Suprapubic skin (tissue), 4 donors: ENCODE data around the gene TMEM175. TPM values are rescaled to one million over a fixed set of nuclear protein-coding genes. Genes with fewer than 3 reads are reported as not detected.
"Not testable (repeated sequence)": the region's sequence is repeated elsewhere in the genome, so short reads cannot be mapped to it uniquely, and the experiment has no call there.

Experiments
- DNase-seq, 2 donors: peaks; one replicate each; pipeline ENCODE4 v3.0.0-alpha.2; 2019; ENCODE audit warnings: low spot score in 2 of 2
- H3K27ac ChIP-seq: fragments of 200-600 bp; sonication (generic); one replicate; pipeline ENCODE4 v1.5.1; 2019
- H3K27me3 ChIP-seq: fragments of 200-600 bp; sonication (generic); one replicate; pipeline ENCODE4 v1.5.1; 2019
- H3K36me3 ChIP-seq: fragments of 200-600 bp; sonication (generic); one replicate; pipeline ENCODE4 v1.5.1; 2019
- H3K4me1 ChIP-seq: fragments of 200-600 bp; sonication (generic); one replicate; pipeline ENCODE4 v1.5.1; 2019
- H3K4me3 ChIP-seq: fragments of 200-600 bp; sonication (generic); one replicate; pipeline ENCODE4 v1.5.1; 2019; ENCODE audit warnings: mild to moderate bottlenecking
- H3K9me3 ChIP-seq: fragments of 200-600 bp; sonication (generic); one replicate; pipeline ENCODE4 v1.5.1; 2019
- EP300 ChIP-seq: sonication (generic); formaldehyde crosslinking; IDR thresholded peaks from one replicate; pipeline ENCODE4 v1.6.1; 2017; ENCODE audit warnings: antibody characterized with exemption
- POLR2A ChIP-seq, 2 donors: fragments of 450-650 bp; IDR thresholded peaks; one replicate each; pipeline ENCODE4 v1.6.1; 2017; ENCODE audit warnings: antibody characterized with exemption in 2 of 2, mild to moderate bottlenecking in 2 of 2, moderate library complexity in 2 of 2
- POLR2AphosphoS5 ChIP-seq, 3 donors: sonication (generic); formaldehyde crosslinking; IDR thresholded peaks; one replicate each; pipeline ENCODE4 v1.6.1; 2017; ENCODE audit warnings: antibody characterized with exemption in 3 of 3
- WGBS: methylation state at CpG from one replicate; pipeline ENCODE4 v1.1.5; 2018; 5-methylcytosine and 5-hydroxymethylcytosine counted together
- total RNA-seq, 4 donors: library from RNA; depleted of rRNA; stranded (reverse); fragments of >200 nt; gene quantifications; one replicate each; pipeline ENCODE4 v1.1.0, GENCODE V29; 2016
- TF ChIP-seq, protein P1 (sequence below), 2 donors: fragments of 200-600 bp in 1 of 2; fragments of 450-650 bp in 1 of 2; sonication (generic) in 1 of 2; IDR thresholded peaks; one replicate each; pipeline ENCODE4 v1.5.1; 2016 to 2019; ENCODE audit warnings: antibody characterized with exemption in 2 of 2, mild to moderate bottlenecking in 1 of 2, moderate library complexity in 1 of 2

The TMEM175 gene
- total RNA-seq, 4 donors from 2014 or later = 41.1 to 98.3 (median 65.3) TPM

DNA sequence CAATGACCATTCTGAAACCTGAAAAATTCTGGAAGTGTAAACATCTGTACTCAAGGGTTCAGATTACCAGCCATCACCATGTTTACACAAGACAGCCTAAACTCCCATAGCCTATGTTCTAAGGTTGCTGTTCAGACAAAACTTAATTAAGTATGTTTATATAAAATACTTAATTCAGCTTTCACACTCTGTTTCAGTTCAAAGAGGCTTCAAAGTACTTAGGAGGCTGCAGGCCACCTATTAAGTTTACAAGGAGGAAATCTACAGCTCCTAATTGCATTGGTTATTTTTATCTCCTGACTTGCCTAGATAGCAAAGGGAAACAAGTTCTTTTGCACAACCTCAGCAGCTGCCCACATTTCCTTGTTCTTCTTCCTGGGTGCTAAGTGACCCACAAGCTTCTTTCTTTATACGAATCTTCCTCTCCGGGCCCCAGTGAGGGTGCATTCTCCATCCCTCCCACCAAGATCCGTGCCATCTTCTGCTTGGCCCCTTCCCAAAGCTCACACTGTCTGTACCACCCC is 2.2 kb upstream of the TMEM175 start:
- no peak overlapping the region for H3K27ac ChIP-seq
- H3K4me1 ChIP-seq = peaks cover 65% of the 10 kb centered on the region
- no peaks in the 10 kb centered on the region for H3K27me3 ChIP-seq
- H3K36me3 ChIP-seq = no peaks in the 10 kb centered on the region
- no peak overlapping the region for H3K4me3 ChIP-seq
- 34% methylated on average over 3 of the region's 3 CpGs for WGBS
- TF ChIP-seq POLR2A (IDR thresholded peaks at IDR 0.05) = no peak
- peak in 1 of 2 donors; percentile 66 for DNase-seq
- no peaks in the 10 kb centered on the region for H3K9me3 ChIP-seq

DNA sequence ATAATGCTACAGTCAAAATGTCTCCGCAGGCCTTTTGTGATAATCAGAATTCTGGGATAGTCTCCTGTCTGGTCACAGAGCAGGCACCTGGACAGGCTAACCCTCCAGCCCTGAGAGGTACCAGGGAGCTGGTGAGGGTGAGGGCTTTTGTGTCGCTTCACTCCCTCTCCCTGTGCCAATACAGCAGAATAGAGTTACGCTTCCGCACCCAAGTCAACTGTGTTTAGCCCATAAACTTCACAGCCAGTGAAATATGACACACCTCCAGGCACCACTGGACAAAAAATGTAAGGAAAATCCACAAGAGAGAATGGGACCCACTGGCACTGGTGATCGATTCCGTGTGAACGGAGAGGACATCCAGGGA is 1.4 kb upstream of the TMEM175 start:
- Histone ChIP-seq H3K4me1 (peaks cover 57% of the 10 kb centered on the region), H3K27ac (no peak overlapping the region)
- peak in 1 of 2 donors; percentile 50 for DNase-seq

DNA sequence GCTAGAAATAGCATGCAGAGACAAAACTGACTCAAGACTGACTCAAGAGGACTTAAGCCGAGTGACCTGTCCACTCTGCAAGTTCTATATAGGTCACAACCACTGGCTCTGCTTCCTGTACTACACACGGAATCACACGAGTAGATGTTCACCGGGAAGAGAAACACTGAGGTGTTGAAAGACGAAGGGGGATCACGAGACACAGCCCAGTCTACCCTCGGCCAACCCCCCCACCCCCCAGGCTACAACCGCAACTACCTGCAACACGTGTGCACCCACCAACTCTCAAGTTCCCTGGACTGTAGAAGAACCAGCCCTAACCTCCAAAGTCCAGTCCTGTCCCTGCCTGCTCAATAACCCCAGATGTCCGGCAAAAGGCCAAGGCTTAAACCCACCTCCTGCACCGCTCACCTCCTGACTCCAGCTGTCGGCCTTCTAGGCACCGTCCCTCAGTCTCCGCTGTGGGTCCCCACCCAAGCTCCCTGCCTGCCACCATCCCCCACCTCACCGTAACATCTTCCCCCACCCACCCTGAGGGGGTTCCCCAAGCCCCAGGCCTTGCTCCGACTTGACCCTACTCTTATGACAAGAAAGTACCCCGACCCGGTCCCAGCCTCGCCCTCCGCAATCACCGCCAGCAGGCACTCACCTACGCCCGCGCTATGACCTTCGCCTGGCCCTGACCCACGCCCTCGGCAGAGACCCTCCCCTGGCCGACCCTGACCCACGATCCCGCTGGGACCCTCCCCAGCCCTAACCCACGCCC is 883 bp upstream of the TMEM175 start:
- H3K36me3 ChIP-seq = no peaks in the 10 kb centered on the region
- peaks cover 52% of the 10 kb centered on the region for H3K4me1 ChIP-seq
- no peaks in the 10 kb centered on the region for H3K27me3 ChIP-seq
- no peak for TF ChIP-seq POLR2A (IDR thresholded peaks at IDR 0.05)
- TF ChIP-seq, protein P1, sequence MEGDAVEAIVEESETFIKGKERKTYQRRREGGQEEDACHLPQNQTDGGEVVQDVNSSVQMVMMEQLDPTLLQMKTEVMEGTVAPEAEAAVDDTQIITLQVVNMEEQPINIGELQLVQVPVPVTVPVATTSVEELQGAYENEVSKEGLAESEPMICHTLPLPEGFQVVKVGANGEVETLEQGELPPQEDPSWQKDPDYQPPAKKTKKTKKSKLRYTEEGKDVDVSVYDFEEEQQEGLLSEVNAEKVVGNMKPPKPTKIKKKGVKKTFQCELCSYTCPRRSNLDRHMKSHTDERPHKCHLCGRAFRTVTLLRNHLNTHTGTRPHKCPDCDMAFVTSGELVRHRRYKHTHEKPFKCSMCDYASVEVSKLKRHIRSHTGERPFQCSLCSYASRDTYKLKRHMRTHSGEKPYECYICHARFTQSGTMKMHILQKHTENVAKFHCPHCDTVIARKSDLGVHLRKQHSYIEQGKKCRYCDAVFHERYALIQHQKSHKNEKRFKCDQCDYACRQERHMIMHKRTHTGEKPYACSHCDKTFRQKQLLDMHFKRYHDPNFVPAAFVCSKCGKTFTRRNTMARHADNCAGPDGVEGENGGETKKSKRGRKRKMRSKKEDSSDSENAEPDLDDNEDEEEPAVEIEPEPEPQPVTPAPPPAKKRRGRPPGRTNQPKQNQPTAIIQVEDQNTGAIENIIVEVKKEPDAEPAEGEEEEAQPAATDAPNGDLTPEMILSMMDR (IDR thresholded peaks at IDR 0.05) = no peak
- TF ChIP-seq POLR2AphosphoS5 (IDR thresholded peaks at IDR 0.05) = no peak
- no peak for TF ChIP-seq EP300
- 3% methylated on average over 22 of the region's 31 CpGs for WGBS
- peak overlapping the region; percentile 92 for H3K27ac ChIP-seq
- H3K9me3 ChIP-seq = no peaks in the 10 kb centered on the region
- peak in 1 of 2 donors; percentile 81 for DNase-seq
- H3K4me3 ChIP-seq = peak overlapping the region; percentile 96

More for the DNA sequence above, 1.4 kb upstream of the TMEM175 start:
- H3K36me3 ChIP-seq = no peaks in the 10 kb centered on the region
- H3K4me3 ChIP-seq = peak overlapping the region; percentile 96
- 50% methylated on average over 7 of the region's 7 CpGs for whole genome bisulfite sequencing
- H3K27me3 ChIP-seq = no peaks in the 10 kb centered on the region
- TF ChIP-seq, protein P1 (IDR thresholded peaks at IDR 0.05) = no peak
- TF ChIP-seq EP300 (no peak), POLR2AphosphoS5 (IDR thresholded peaks at IDR 0.05) (no peak)
- H3K9me3 ChIP-seq = no peaks in the 10 kb centered on the region

DNA sequence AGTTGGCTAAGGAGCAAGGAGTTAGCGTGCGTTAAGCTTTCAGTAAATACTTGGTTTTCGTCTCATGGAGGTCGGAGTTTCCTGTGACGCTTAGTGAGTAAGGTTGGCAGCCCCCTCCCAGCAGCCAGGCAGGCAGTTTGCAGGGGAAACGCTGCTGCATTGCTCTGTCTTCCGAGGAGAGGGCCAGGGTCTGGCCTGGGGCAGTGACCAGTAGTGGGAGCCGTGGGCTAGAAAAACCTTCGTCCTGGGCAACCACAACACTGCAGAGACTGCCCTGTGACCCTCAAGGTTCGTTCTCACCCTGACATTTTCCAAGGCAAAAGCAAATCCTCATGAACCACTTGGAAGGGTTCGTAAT is 432 bp downstream of the TMEM175 start:
- WGBS = 17% methylated on average over 4 of the region's 11 CpGs
- Histone ChIP-seq H3K4me3 (peak overlapping the region; percentile 96), H3K4me1 (peaks cover 48% of the 10 kb centered on the region), H3K9me3 (no peaks in the 10 kb centered on the region), H3K27ac (peak overlapping the region; percentile 92), H3K27me3 (no peaks in the 10 kb centered on the region), H3K36me3 (no peaks in the 10 kb centered on the region)
- DNase-seq = peak in 1 of 2 donors; percentile 69
- no peak for TF ChIP-seq POLR2AphosphoS5 (IDR thresholded peaks at IDR 0.05)
- no peak for TF ChIP-seq POLR2A (IDR thresholded peaks at IDR 0.05)
- TF ChIP-seq, protein P1 (IDR thresholded peaks at IDR 0.05) = no peak
- TF ChIP-seq EP300 = no peak

DNA sequence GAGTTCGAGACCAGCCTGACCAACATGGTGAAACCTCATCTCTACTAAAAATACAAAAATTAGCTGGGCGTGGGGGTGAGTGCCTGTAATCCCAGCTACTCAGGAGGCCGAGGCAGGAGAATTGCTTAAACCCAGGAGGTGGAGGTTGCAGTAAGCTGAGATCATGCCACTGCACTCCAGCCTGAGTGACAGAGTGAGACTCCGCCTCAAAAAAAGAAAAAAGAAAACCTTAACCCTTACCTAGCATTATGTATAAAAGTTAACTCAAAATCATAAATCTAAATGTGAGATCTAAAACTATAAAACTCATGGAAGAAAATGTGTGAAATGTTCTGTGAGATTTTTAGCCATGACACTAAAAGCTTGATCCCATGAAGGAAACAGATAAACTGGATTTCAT is 7.2 kb downstream of the TMEM175 start:
- not testable (repeated sequence) for H3K4me3 ChIP-seq, H3K27me3 ChIP-seq, DNase-seq, H3K4me1 ChIP-seq, H3K27ac ChIP-seq, H3K9me3 ChIP-seq, H3K36me3 ChIP-seq
- 85% methylated on average over 4 of the region's 4 CpGs for WGBS

DNA sequence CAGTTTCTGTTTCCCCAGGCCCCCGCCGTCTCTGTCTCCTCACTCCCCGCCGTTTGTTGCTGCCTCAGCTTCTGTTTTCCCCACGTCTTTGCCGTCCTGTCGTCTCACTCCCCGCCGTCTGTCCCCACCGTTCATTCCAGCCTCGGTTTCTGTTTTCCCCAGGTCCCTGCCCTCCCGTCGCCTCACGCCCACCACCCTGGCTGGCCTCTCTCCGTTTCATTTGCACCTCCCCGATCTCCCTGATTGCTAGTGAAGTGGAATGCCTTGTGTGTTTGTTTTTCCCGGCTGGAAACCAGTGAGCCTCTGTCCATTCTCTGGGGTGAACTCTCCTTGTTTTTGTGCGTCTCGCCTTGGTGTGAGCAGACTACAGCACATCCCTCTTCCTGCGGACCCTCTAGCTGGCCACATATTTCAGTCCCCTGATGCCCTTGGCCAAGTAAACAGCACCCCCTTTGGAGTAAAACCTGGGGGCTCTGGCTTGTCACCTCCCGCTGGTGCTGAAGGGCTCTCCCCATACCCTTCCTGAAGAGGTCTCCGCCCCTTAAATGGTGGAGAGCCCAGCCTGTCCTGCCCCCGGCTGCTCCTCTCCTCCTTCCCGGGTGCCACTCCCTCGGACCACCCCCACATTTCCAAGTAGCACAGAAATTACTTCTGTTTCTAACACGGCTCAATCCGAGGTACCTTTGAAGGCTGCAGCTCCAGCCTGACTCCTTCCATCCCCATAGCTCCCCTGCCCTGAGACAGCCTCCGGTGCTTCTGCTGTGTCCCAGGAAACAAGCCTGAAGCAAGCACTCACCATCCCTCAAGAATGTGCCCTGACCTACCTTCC is 13.2 kb downstream of the TMEM175 start:
- DNase-seq = peak in 1 of 2 donors; percentile 70
- no peak overlapping the region for H3K27ac ChIP-seq
- no peak overlapping the region for H3K4me3 ChIP-seq
- no peaks in the 10 kb centered on the region for H3K27me3 ChIP-seq
- peaks cover 5% of the 10 kb centered on the region for H3K36me3 ChIP-seq
- no peaks in the 10 kb centered on the region for H3K9me3 ChIP-seq
- H3K4me1 ChIP-seq = no peaks in the 10 kb centered on the region
- WGBS = 78% methylated on average over 28 of the region's 28 CpGs
- no peak for TF ChIP-seq POLR2AphosphoS5 (IDR thresholded peaks at IDR 0.05)
- no peak for TF ChIP-seq POLR2A (IDR thresholded peaks at IDR 0.05)
- TF ChIP-seq, protein P1 (IDR thresholded peaks at IDR 0.05) = no peak
- no peak for TF ChIP-seq EP300
